Activated B cell treated with CpG ODN at 0.5 μM for 24 hours (primary cell): ENCODE results near the gene PLEKHH3. TPM values are rescaled to one million over a fixed set of nuclear protein-coding genes. Genes with fewer than 3 reads are reported as not detected.

Experiments used
- ATAC-seq: fragments of 200-7000 bp; cut with Tn5 transposase; one replicate; pipeline ENCODE4 v1.10.0; 2021; ENCODE audit warnings: low read depth, mild to moderate bottlenecking, moderate library complexity
- CTCF ChIA-PET: fragments of 350-600 bp; sonication (Branson Sonifier 250); formaldehyde crosslinking; loops from one replicate; lab custom pipeline; 2021; ENCODE audit warnings: antibody characterized with exemption; lab: Charles Lee
- POLR2A ChIA-PET: fragments of 350-600 bp; sonication (Branson Sonifier 250); formaldehyde crosslinking; loops from one replicate; lab custom pipeline; 2021; ENCODE audit warnings: antibody characterized with exemption; lab: Charles Lee
- DNase-seq: peaks from one replicate; pipeline ENCODE4 v3.0.0; 2022
- H3K27ac Mint-ChIP-seq: one replicate; pipeline ENCODE4 v1.8.0; 2020; ENCODE audit warnings: mixed read lengths
- H3K27me3 Mint-ChIP-seq: one replicate; pipeline ENCODE4 v1.8.0; 2021; ENCODE audit warnings: mixed read lengths
- H3K36me3 Mint-ChIP-seq: one replicate; pipeline ENCODE4 v1.8.0; 2021; ENCODE audit warnings: low read depth, mixed read lengths
- H3K4me1 Mint-ChIP-seq: one replicate; pipeline ENCODE4 v1.8.0; 2021; ENCODE audit warnings: mixed read lengths
- H3K4me3 Mint-ChIP-seq: one replicate; pipeline ENCODE4 v1.8.0; 2020; ENCODE audit warnings: mild to moderate bottlenecking, mixed read lengths
- H3K9me3 Mint-ChIP-seq: one replicate; pipeline ENCODE4 v1.8.0; 2020; ENCODE audit warnings: mixed read lengths
- intact Hi-C: fragments of 100-400 bp; cut with micrococcal nuclease; formaldehyde crosslinking; loops from one replicate; pipeline ENCODE4 v1.15.1; 2024
- total RNA-seq: library from RNA; stranded (reverse); gene quantifications from 2 replicates; pipeline ENCODE4 v1.2.3, GENCODE V29; 2022
- TF ChIP-seq, protein P1 (sequence below): fragments of 200-600 bp; IDR thresholded peaks from one replicate; pipeline ENCODE4 v1.8.0; 2022; ENCODE audit warnings: antibody characterized with exemption, mild to moderate bottlenecking

The PLEKHH3 gene
- total RNA-seq, 1 donor from 2014 or later = 0.80 TPM

DNA sequence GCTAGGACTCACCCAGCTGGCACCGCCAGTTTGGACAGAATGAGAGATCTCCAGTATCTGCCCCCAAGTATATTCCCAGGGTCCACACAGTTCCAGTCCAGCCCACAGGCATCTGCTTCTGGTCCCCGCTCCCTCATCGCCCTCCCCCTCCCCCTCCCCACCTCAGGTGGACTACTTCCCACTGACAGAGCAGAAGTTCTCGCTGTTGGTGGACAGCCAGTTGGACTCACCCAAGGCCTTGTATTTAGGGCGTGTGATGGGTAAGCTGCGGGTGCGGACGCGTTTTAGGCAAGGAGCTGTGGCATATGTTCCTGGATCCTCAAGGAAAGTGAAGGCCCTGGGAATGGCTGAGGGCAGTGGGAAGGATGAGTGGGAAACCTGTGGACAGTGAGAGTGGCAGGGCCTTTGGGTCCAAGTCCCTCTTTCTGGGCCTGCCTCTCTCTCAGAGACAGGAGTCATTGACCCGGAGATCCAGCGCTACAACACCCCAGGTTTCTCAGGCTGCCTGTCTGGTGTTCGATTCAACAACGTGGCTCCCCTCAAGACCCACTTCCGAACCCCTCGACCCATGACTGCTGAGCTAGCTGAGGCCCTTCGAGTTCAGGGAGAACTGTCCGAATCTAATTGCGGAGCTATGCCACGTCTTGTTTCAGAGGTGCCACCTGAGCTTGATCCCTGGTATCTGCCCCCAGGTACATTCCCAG is 20.5 kb upstream of the PLEKHH3 start:
- intact Hi-C loops = no loop called here
- no peaks in the 10 kb centered on the region for H3K27me3 Mint-ChIP-seq
- H3K4me1 Mint-ChIP-seq = peaks cover 6% of the 10 kb centered on the region
- no peaks in the 10 kb centered on the region for H3K9me3 Mint-ChIP-seq
- CTCF ChIA-PET = interaction anchor here (1.3 kb wide), 1 partner anchor 119 kb away, joined by 3 read pairs; no protein-coding TSS in a partner anchor
- DNase-seq = no peak
- peaks cover 42% of the 10 kb centered on the region for H3K36me3 Mint-ChIP-seq
- no peak overlapping the region for H3K27ac Mint-ChIP-seq
- POLR2A ChIA-PET = no interaction called here
- ATAC-seq = no peak
- H3K4me3 Mint-ChIP-seq = no peak overlapping the region
- TF ChIP-seq, protein P1, sequence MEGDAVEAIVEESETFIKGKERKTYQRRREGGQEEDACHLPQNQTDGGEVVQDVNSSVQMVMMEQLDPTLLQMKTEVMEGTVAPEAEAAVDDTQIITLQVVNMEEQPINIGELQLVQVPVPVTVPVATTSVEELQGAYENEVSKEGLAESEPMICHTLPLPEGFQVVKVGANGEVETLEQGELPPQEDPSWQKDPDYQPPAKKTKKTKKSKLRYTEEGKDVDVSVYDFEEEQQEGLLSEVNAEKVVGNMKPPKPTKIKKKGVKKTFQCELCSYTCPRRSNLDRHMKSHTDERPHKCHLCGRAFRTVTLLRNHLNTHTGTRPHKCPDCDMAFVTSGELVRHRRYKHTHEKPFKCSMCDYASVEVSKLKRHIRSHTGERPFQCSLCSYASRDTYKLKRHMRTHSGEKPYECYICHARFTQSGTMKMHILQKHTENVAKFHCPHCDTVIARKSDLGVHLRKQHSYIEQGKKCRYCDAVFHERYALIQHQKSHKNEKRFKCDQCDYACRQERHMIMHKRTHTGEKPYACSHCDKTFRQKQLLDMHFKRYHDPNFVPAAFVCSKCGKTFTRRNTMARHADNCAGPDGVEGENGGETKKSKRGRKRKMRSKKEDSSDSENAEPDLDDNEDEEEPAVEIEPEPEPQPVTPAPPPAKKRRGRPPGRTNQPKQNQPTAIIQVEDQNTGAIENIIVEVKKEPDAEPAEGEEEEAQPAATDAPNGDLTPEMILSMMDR = no peak

DNA sequence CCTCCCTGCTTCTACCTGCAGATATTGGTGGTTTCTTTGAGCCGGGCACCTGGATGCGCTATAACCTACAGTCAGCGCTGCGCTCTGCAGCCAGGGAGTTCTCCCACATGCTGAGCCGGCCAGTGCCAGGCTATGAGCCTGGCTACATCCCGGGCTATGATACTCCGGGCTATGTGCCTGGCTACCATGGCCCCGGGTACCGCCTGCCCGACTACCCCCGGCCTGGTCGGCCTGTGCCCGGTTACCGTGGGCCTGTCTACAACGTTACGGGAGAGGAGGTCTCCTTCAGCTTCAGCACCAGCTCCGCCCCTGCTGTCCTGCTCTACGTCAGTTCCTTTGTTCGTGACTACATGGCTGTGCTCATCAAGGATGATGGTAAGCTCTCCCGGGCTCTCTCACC is 18.7 kb upstream of the PLEKHH3 start:
- no peaks in the 10 kb centered on the region for H3K9me3 Mint-ChIP-seq
- H3K27me3 Mint-ChIP-seq = no peaks in the 10 kb centered on the region
- H3K36me3 Mint-ChIP-seq = peaks cover 31% of the 10 kb centered on the region
- ChIA-PET CTCF (interaction anchor here (1.3 kb wide), 1 partner anchor 117 kb away, joined by 3 read pairs; no protein-coding TSS in a partner anchor), POLR2A (no interaction called here)
- H3K4me1 Mint-ChIP-seq = no peaks in the 10 kb centered on the region
- ATAC-seq (no peak), DNase-seq (no peak)
- H3K4me3 Mint-ChIP-seq = no peak overlapping the region
- TF ChIP-seq, protein P1 = no peak
- no peak overlapping the region for H3K27ac Mint-ChIP-seq
- intact Hi-C loops = no loop called here

DNA sequence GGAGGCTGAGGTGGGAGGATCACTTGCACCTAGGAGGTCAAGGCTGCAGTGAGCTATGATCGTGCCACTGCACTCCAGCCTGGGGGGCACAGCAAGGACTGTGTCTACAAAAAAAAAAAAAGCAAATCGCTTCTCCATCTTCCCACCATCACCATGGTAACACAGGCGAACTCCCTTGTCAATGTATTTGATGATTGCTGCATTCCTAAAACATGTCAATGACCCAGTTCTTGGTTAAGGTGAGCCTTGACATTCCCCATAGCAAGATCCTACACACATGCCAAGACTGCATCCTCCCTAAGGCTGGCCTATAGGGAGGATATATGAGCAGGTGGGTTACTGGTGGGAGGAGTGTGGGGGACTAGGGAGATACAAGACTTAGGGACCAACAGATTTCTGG is 17.7 kb upstream of the PLEKHH3 start:
- Mint-ChIP-seq H3K4me3 (no peak overlapping the region), H3K4me1 (no peaks in the 10 kb centered on the region), H3K36me3 (peaks cover 23% of the 10 kb centered on the region), H3K27ac (no peak overlapping the region), H3K9me3 (no peaks in the 10 kb centered on the region), H3K27me3 (no peaks in the 10 kb centered on the region)
- POLR2A ChIA-PET = interaction anchor here (0.7 kb wide), 1 partner anchor 11 kb away, joined by 3 read pairs; no protein-coding TSS in a partner anchor
- CTCF ChIA-PET = interaction anchor here (0.6 kb wide), 1 partner anchor 62 kb away, joined by 3 read pairs; no protein-coding TSS in a partner anchor
- intact Hi-C loops = no loop called here
- DNase-seq (no peak), ATAC-seq (no peak)
- TF ChIP-seq, protein P1 = no peak

DNA sequence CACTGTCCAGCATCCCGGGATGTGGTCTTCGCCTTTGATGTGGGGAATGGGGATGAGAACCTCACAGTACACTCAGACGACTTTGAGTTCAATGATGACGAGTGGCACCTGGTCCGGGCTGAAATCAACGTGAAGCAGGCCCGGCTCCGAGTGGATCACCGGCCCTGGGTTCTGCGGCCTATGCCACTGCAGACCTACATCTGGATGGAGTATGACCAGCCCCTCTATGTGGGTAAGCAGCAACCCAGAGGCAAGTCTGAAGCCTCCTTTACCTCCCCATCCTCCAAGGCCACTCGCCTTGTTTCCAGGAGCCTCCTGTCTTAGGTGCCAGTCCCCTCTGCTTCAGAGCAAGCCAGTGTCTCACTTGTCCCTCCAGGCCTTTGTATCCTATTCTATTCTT is 15.7 kb upstream of the PLEKHH3 start:
- no peak for DNase-seq
- Mint-ChIP-seq H3K4me3 (no peak overlapping the region), H3K27me3 (no peaks in the 10 kb centered on the region), H3K36me3 (peaks cover 15% of the 10 kb centered on the region), H3K4me1 (no peaks in the 10 kb centered on the region), H3K27ac (no peak overlapping the region), H3K9me3 (no peaks in the 10 kb centered on the region)
- TF ChIP-seq, protein P1 = no peak
- POLR2A ChIA-PET = interaction anchor here (0.6 to 1.0 kb wide), 2 partner anchors 12 to 30 kb away, joined by 3 to 9 read pairs; no protein-coding TSS in a partner anchor
- CTCF ChIA-PET = no interaction called here
- ATAC-seq = no peak
- intact Hi-C loops = no loop called here

DNA sequence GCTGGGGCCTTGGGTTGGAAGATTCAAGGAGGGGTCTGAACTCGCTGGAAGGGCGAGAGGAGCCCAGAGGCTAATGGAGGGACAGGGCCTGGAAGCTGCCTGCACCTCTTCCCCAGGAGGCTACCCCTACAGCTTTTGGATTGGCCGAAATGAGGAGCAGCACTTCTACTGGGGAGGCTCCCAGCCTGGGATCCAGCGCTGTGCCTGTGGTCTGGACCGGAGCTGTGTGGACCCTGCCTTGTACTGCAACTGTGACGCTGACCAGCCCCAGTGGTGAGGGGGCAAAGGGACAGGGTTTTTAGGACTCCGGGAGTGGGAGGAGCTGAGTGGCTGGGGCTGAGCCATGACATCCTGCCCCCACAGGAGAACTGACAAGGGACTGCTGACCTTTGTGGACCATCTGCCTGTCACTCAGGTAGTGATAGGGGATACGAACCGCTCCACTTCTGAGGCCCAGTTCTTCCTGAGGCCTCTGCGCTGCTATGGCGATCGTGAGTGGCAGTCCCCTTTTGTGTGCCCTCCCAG is 14.3 kb upstream of the PLEKHH3 start:
- no peak for DNase-seq
- H3K9me3 Mint-ChIP-seq = no peaks in the 10 kb centered on the region
- TF ChIP-seq, protein P1 = no peak
- no peaks in the 10 kb centered on the region for H3K4me1 Mint-ChIP-seq
- intact Hi-C loops = no loop called here
- no peaks in the 10 kb centered on the region for H3K27me3 Mint-ChIP-seq
- no peak overlapping the region for H3K4me3 Mint-ChIP-seq
- H3K27ac Mint-ChIP-seq = no peak overlapping the region
- POLR2A ChIA-PET = no interaction called here
- CTCF ChIA-PET = no interaction called here
- peaks cover 12% of the 10 kb centered on the region for H3K36me3 Mint-ChIP-seq
- ATAC-seq = no peak
